Gastroesophageal sphincter (tissue), 4 donors: ENCODE data around the gene UBE2D1. TPM values are rescaled to one million over a fixed set of nuclear protein-coding genes. Genes with fewer than 3 reads are reported as not detected.

Source experiments
- ATAC-seq: fragments of 150-250 bp; one replicate; pipeline ENCODE4 v1.9.1; 2016; ENCODE audit warnings: mild to moderate bottlenecking, moderate library complexity
- H3K27ac ChIP-seq, 4 donors: fragments of 200-600 bp; sonication (generic) in 3 of 4; 1 replicate in 3 of 4; 2 replicates in 1 of 4; pipeline ENCODE4 v1.5.1; 2016 to 2019
- H3K27me3 ChIP-seq: fragments of 200-600 bp; sonication (generic); one replicate; pipeline ENCODE4 v1.5.1; 2019
- H3K36me3 ChIP-seq, 2 donors: fragments of 200-600 bp; sonication (generic); one replicate each; pipeline ENCODE4 v1.5.1; 2019; ENCODE audit warnings: control low read depth in 1 of 2
- H3K4me1 ChIP-seq, 3 donors: fragments of 200-600 bp; sonication (generic); 1 replicate in 2 of 3; 2 replicates in 1 of 3; pipeline ENCODE4 v1.5.1; 2016 to 2019; ENCODE audit warnings: control low read depth in 2 of 3
- H3K4me3 ChIP-seq, 2 donors: fragments of 200-600 bp; sonication (generic); one replicate each; pipeline ENCODE4 v1.5.1; 2019; ENCODE audit warnings: mild to moderate bottlenecking in 1 of 2, moderate library complexity in 1 of 2
- H3K9me3 ChIP-seq, 3 donors: fragments of 200-600 bp; sonication (generic); one replicate each; pipeline ENCODE4 v1.5.1; 2017 to 2019; ENCODE audit warnings: control low read depth in 2 of 3
- EP300 ChIP-seq: sonication (generic); formaldehyde crosslinking; IDR thresholded peaks from one replicate; pipeline ENCODE4 v1.6.1; 2017; ENCODE audit warnings: antibody characterized with exemption, mild to moderate bottlenecking
- POLR2A ChIP-seq, 2 donors: fragments of 450-650 bp; IDR thresholded peaks; one replicate each; pipeline ENCODE4 v1.6.1; 2017; ENCODE audit warnings: antibody characterized with exemption in 2 of 2, mild to moderate bottlenecking in 2 of 2, moderate library complexity in 1 of 2
- POLR2AphosphoS5 ChIP-seq: sonication (generic); formaldehyde crosslinking; IDR thresholded peaks from one replicate; pipeline ENCODE4 v1.6.1; 2017; ENCODE audit warnings: antibody characterized with exemption
- WGBS, 2 donors: methylation state at CpG; one replicate each; pipeline ENCODE4 v1.1.5; 2018; ENCODE audit warnings: low coverage in 1 of 2; 5-methylcytosine and 5-hydroxymethylcytosine counted together
- total RNA-seq, 4 donors: library from RNA; depleted of rRNA; stranded (reverse); fragments of >200 nt; gene quantifications; one replicate each; pipeline ENCODE4 v1.1.0, GENCODE V29; 2016
- TF ChIP-seq, protein P1 (sequence below), 4 experiments: fragments of 200-600 bp in 2 of 4; fragments of 450-650 bp in 2 of 4; sonication (generic) in 1 of 4; IDR thresholded peaks; one replicate each; pipeline ENCODE4 v1.5.1; 2017 to 2019; ENCODE audit warnings: antibody characterized with exemption in 4 of 4, mild to moderate bottlenecking in 2 of 4, moderate library complexity in 2 of 4

The UBE2D1 gene
- total RNA-seq, 4 donors from 2014 or later = 16.4 to 23.5 (median 19.0) TPM

DNA sequence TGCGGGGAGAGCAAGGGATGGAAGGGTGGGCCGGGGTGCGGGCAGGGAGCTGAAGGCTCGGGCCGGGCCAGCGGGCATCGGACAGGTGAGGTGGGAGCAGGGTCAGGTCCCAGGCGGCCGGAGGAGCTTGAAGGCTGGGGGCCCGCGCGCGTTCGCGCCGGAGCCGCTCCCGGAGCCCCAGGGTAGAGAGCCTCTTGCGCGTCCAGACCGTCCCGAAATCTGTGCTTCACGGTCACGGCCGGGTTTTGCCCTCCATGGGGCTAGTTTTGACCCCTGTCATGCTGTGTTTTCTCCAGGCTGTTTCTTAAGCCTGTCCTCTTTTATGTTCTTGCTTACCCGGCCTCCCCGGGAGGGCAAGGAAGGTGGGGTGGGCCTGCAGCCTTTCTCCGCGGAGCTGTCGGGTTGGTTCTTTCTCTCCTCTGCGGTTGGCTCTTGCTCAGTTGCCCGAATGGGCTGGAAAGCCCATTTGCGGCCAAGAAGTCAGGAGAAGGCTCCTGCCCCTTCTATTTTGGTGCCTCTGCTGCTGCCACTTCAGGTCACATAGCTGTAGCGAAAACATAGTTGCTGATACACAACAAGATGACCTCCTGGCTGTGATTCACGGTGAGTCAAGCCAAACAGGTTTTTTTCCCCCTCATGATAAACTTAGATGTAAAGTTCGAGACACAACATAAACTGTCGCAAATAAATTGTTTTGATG lies 650 bp downstream of the UBE2D1 start:
- no peaks in the 10 kb centered on the region for H3K9me3 ChIP-seq
- H3K27ac ChIP-seq = peak overlapping the region; percentile 65 to 91 (median 88)
- peaks cover 0 to 39% (median 0%) of the 10 kb centered on the region in 3 donors for H3K4me1 ChIP-seq
- no peaks in the 10 kb centered on the region for H3K36me3 ChIP-seq
- H3K27me3 ChIP-seq = no peaks in the 10 kb centered on the region
- H3K4me3 ChIP-seq = peak overlapping the region; percentile 92
- no peak for TF ChIP-seq POLR2AphosphoS5
- WGBS, 2 donors = 13 to 28% methylated on average over 3 to 8 of the region's 37 CpGs
- peak; percentile 68 for ATAC-seq

DNA sequence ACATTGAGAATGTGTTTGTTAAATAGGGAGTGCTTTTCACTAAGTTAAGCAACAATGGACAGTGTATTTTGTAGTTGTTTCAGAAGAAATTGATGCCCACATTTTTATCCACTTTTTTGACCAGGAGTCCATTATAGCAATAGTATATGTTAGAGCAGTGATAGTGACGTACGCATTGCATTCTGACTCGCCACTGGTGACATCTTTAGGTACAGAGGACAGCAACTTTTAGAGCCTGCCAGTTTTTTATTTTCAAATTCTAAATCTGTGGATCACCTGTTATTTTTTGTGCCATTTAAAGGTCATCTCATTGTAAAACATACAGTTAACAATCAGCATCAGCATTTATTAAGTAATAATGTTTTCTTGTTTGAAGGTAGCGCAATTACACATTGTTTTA lies 1.4 kb downstream of the UBE2D1 start:
- Histone ChIP-seq H3K27ac (no peak overlapping the region), H3K27me3 (no peaks in the 10 kb centered on the region), H3K4me3 (peak overlapping the region in 1 of 2 donors; percentile 92), H3K4me1 (peaks cover 0 to 47% (median 0%) of the 10 kb centered on the region in 3 donors), H3K36me3 (no peaks in the 10 kb centered on the region), H3K9me3 (no peaks in the 10 kb centered on the region)
- WGBS, 2 donors = 77 to 89% methylated on average over 4 of the region's 4 CpGs
- ATAC-seq = no peak
- TF ChIP-seq POLR2AphosphoS5 (no peak), POLR2A (IDR thresholded peaks at IDR 0.05) (no peak), EP300 (no peak)
- TF ChIP-seq, protein P1, sequence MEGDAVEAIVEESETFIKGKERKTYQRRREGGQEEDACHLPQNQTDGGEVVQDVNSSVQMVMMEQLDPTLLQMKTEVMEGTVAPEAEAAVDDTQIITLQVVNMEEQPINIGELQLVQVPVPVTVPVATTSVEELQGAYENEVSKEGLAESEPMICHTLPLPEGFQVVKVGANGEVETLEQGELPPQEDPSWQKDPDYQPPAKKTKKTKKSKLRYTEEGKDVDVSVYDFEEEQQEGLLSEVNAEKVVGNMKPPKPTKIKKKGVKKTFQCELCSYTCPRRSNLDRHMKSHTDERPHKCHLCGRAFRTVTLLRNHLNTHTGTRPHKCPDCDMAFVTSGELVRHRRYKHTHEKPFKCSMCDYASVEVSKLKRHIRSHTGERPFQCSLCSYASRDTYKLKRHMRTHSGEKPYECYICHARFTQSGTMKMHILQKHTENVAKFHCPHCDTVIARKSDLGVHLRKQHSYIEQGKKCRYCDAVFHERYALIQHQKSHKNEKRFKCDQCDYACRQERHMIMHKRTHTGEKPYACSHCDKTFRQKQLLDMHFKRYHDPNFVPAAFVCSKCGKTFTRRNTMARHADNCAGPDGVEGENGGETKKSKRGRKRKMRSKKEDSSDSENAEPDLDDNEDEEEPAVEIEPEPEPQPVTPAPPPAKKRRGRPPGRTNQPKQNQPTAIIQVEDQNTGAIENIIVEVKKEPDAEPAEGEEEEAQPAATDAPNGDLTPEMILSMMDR (IDR thresholded peaks at IDR 0.05) = no peak

DNA sequence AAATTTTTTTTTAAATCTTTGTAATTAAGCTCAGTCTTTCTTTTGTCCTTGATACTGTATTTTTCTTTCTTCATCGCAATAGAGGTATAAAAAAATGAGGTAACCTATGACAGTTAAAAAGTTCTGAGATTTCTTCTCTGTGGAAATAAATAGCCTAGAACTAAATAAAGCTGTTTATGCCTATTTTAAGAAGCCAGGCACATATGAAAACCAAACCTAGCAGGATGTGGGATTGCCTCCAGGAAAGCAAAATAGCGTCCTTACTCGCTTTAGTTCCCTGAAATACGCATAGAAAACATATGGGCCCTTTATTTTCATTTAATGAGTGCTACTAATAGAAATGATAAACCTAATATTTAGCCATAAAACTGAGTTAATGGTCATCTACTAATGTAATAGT lies 6.6 kb downstream of the UBE2D1 start:
- Histone ChIP-seq H3K9me3 (no peaks in the 10 kb centered on the region), H3K36me3 (no peaks in the 10 kb centered on the region), H3K27me3 (no peaks in the 10 kb centered on the region), H3K4me3 (no peak overlapping the region), H3K4me1 (peaks cover 0 to 35% (median 0%) of the 10 kb centered on the region in 3 donors), H3K27ac (no peak overlapping the region)
- WGBS, 2 donors = 79 to 86% methylated on average over 4 of the region's 4 CpGs
- TF ChIP-seq POLR2AphosphoS5 (no peak), POLR2A (IDR thresholded peaks at IDR 0.05) (no peak), EP300 (no peak)
- TF ChIP-seq, protein P1 (IDR thresholded peaks at IDR 0.05) = no peak
- ATAC-seq = no peak

DNA sequence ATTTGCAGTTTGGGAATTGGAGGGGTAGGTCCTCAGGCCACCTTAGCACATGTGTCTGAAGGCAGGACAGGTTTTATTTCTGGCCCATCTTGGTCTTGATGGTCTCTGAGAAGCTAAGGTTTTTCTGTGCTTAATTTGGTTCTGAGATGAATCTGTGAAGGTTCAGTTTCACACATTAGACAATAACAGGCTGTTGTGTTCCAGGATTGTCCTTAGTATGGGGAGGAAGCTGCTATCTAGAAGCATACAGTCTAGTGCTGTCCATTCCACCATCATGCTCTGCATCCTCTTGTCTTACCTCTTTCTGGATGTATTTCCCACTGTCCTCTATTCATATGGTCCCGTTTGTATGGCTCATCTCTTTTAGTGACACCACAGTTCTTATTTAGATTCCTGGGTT lies 7.1 kb downstream of the UBE2D1 start:
- no peak overlapping the region for H3K27ac ChIP-seq
- no peaks in the 10 kb centered on the region for H3K36me3 ChIP-seq
- 80% methylated on average over 1 of the region's 1 CpG; no CpG with 5 or more reads in 1 of the 2 donors for WGBS, 2 donors
- H3K4me1 ChIP-seq = peaks cover 0 to 30% (median 0%) of the 10 kb centered on the region in 3 donors
- no peak for TF ChIP-seq EP300
- H3K9me3 ChIP-seq = no peaks in the 10 kb centered on the region
- no peak for ATAC-seq
- no peaks in the 10 kb centered on the region for H3K27me3 ChIP-seq
- H3K4me3 ChIP-seq = no peak overlapping the region

DNA sequence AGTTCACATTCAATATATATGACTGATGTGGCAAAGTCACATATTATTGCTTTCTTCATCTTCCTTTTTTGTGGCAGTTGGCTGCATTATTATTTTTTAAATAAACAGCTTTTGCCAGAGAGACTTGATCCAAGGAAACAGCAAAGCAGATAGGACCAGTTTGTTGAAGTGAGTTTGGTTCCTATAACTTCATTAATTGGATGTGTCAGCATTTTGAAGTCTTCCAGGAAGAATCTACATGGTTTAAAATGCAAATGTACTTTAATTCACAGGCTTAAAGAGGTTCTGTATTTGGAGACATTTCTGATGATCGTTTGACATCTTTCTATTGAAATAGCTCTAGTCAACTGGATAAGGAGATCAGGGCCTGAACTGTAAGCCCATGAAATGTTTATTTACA lies 13.2 kb downstream of the UBE2D1 start:
- Histone ChIP-seq H3K9me3 (no peaks in the 10 kb centered on the region), H3K27ac (no peak overlapping the region), H3K36me3 (no peaks in the 10 kb centered on the region), H3K4me1 (peaks cover 0 to 7% (median 0%) of the 10 kb centered on the region in 3 donors), H3K4me3 (no peak overlapping the region), H3K27me3 (no peaks in the 10 kb centered on the region)
- TF ChIP-seq, protein P1 (IDR thresholded peaks at IDR 0.05) = no peak
- no peak for TF ChIP-seq POLR2A (IDR thresholded peaks at IDR 0.05)
- no peak for TF ChIP-seq EP300
- TF ChIP-seq POLR2AphosphoS5 = no peak
- ATAC-seq = no peak
- WGBS, 2 donors = 50 to 78% methylated on average over 1 of the region's 1 CpG

DNA sequence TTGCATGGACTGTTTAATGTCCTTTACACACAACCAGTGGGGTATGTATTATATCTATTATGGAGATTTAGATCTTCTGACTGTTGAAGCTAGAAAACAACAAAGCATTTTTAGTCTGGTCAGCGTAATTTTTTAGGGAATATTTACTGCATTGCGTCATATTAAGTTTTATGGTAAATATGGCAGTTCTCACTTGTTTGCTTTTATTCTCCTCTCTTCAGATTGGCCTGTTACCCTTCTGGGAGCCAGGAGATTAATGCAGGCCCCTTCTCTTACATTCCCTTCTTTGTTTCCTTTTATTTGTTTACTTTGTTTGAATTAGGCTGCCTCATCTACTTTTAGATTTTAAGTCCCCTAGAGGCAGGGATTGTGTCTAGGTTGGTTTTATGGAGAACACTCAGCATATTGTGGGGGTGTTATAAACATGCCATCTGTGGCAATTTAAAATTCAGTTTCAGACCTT lies 13.8 kb downstream of the UBE2D1 start:
- no peak for ATAC-seq
- TF ChIP-seq EP300 (no peak), POLR2AphosphoS5 (no peak), POLR2A (IDR thresholded peaks at IDR 0.05) (no peak)
- TF ChIP-seq, protein P1 (IDR thresholded peaks at IDR 0.05) = no peak
- 89 to 94% methylated on average over 2 of the region's 2 CpGs for WGBS, 2 donors

More for the DNA sequence above, 13.8 kb downstream of the UBE2D1 start:
- H3K27me3 ChIP-seq = no peaks in the 10 kb centered on the region
- H3K27ac ChIP-seq = no peak overlapping the region
- no peak overlapping the region for H3K4me3 ChIP-seq
- H3K4me1 ChIP-seq = peaks cover 0 to 11% (median 3%) of the 10 kb centered on the region in 3 donors
- no peaks in the 10 kb centered on the region for H3K36me3 ChIP-seq
- H3K9me3 ChIP-seq = no peaks in the 10 kb centered on the region
